ENCODE results near the gene NUMB. TPM values are rescaled to one million over a fixed set of nuclear protein-coding genes. Genes with fewer than 3 reads are reported as not detected.

The NUMB gene
- total RNA-seq, 1 donor from 2014 or later: 92.4 TPM

- no peak overlapping the region for H3K27ac Mint-ChIP-seq
- no peaks in the 10 kb centered on the region for H3K9me3 Mint-ChIP-seq (ENCODE audit: low read depth)
Measured at GRCh38 chr14:73293782-73294781, 164.3 kb downstream of the NUMB start.

GRCh38 chr14:73290279-73290678 lies 168.1 kb downstream of the NUMB start:
- no peak for TF ChIP-seq CTCF (IDR thresholded peaks at IDR 0.05; ENCODE audit: unreplicated experiment)
- no peaks in the 10 kb centered on the region for H3K9me3 Mint-ChIP-seq (ENCODE audit: low read depth)
- no peak overlapping the region for H3K27ac Mint-ChIP-seq
- H3K4me3 Mint-ChIP-seq (ENCODE audit: low read depth): no peak overlapping the region
- DNase-seq (ENCODE audit: low spot score, unreplicated experiment): no peak
- peaks cover 14% of the 10 kb centered on the region for H3K36me3 Mint-ChIP-seq (ENCODE audit: insufficient read depth)
- no peaks in the 10 kb centered on the region for H3K27me3 Mint-ChIP-seq
- no peaks in the 10 kb centered on the region for H3K4me1 Mint-ChIP-seq (ENCODE audit: low read depth)

More at GRCh38 chr14:73293782-73294781, 164.3 kb downstream of the NUMB start:
- TF ChIP-seq CTCF (IDR thresholded peaks at IDR 0.05; ENCODE audit: unreplicated experiment): no peak
- H3K27me3 Mint-ChIP-seq: no peaks in the 10 kb centered on the region
- H3K4me3 Mint-ChIP-seq (ENCODE audit: low read depth): no peak overlapping the region
- H3K36me3 Mint-ChIP-seq (ENCODE audit: insufficient read depth): peaks cover 11% of the 10 kb centered on the region
- H3K4me1 Mint-ChIP-seq (ENCODE audit: low read depth): no peaks in the 10 kb centered on the region
- no peak for DNase-seq (ENCODE audit: low spot score, unreplicated experiment)

- H3K27me3 Mint-ChIP-seq: no peaks in the 10 kb centered on the region
- H3K9me3 Mint-ChIP-seq (ENCODE audit: low read depth): no peaks in the 10 kb centered on the region
- no peak for DNase-seq (ENCODE audit: low spot score, unreplicated experiment)
- H3K4me3 Mint-ChIP-seq (ENCODE audit: low read depth): no peak overlapping the region
- no peak for TF ChIP-seq CTCF (IDR thresholded peaks at IDR 0.05; ENCODE audit: unreplicated experiment)
- H3K4me1 Mint-ChIP-seq (ENCODE audit: low read depth): no peaks in the 10 kb centered on the region
- H3K27ac Mint-ChIP-seq: no peak overlapping the region
- peaks cover 14% of the 10 kb centered on the region for H3K36me3 Mint-ChIP-seq (ENCODE audit: insufficient read depth)
Measured at GRCh38 chr14:73289729-73290128, 168.6 kb downstream of the NUMB start.

- Mint-ChIP-seq H3K4me3 (ENCODE audit: low read depth) (no peak overlapping the region), H3K9me3 (ENCODE audit: low read depth) (no peaks in the 10 kb centered on the region), H3K36me3 (ENCODE audit: insufficient read depth) (peaks cover 14% of the 10 kb centered on the region), H3K27me3 (no peaks in the 10 kb centered on the region), H3K27ac (no peak overlapping the region), H3K4me1 (ENCODE audit: low read depth) (no peaks in the 10 kb centered on the region)
- no peak for TF ChIP-seq CTCF (IDR thresholded peaks at IDR 0.05; ENCODE audit: unreplicated experiment)
- DNase-seq (ENCODE audit: low spot score, unreplicated experiment): no peak
Measured at GRCh38 chr14:73289308-73289707, 169.0 kb downstream of the NUMB start.

- Mint-ChIP-seq H3K27ac (no peak overlapping the region), H3K9me3 (ENCODE audit: low read depth) (no peaks in the 10 kb centered on the region), H3K27me3 (no peaks in the 10 kb centered on the region), H3K4me3 (ENCODE audit: low read depth) (no peak overlapping the region), H3K36me3 (ENCODE audit: insufficient read depth) (peaks cover 16% of the 10 kb centered on the region), H3K4me1 (ENCODE audit: low read depth) (no peaks in the 10 kb centered on the region)
- no peak for TF ChIP-seq CTCF (IDR thresholded peaks at IDR 0.05; ENCODE audit: unreplicated experiment)
- DNase-seq (ENCODE audit: low spot score, unreplicated experiment): no peak
Measured at GRCh38 chr14:73287071-73287470, 171.3 kb downstream of the NUMB start.
